Glomerular visceral epithelial cell (primary cell): ENCODE data around the gene HDGFL2.

Experiments used
- DNase-seq: peaks from one replicate; pipeline ENCODE4 v3.0.0-alpha.2; 2016; ENCODE audit errors: extremely low spot score

HDGFL2 gene

GRCh38 chr19:4472174-4472974 is at the start of gene HDGFL2:
HDGFL2 (plus strand) TSS chr19:4472297; CDS start chr19:4472351, 54 bp downstream.
- no peak for DNase-seq

GRCh38 chr19:4423416-4424126 is 48.5 kb upstream of the HDGFL2 start:
- no peak for DNase-seq

GRCh38 chr19:4425537-4425936 is 46.6 kb upstream of the HDGFL2 start:
- DNase-seq = no peak

- no peak for DNase-seq
Measured at GRCh38 chr19:4428326-4428975, 43.6 kb upstream of the HDGFL2 start.

GRCh38 chr19:4429256-4429655 is 42.8 kb upstream of the HDGFL2 start:
- DNase-seq = no peak

- no peak for DNase-seq
Measured at GRCh38 chr19:4429771-4430171, 42.3 kb upstream of the HDGFL2 start.

GRCh38 chr19:4430760-4431159 is 41.3 kb upstream of the HDGFL2 start:
- no peak for DNase-seq

GRCh38 chr19:4431296-4431695 is 40.8 kb upstream of the HDGFL2 start:
- no peak for DNase-seq

- no peak for DNase-seq
Measured at GRCh38 chr19:4431808-4432674, 40.1 kb upstream of the HDGFL2 start.

- no peak for DNase-seq
Measured at GRCh38 chr19:4432918-4433506, 39.1 kb upstream of the HDGFL2 start.

GRCh38 chr19:4434391-4434790 is 37.7 kb upstream of the HDGFL2 start:
- no peak for DNase-seq

- DNase-seq = no peak
Measured at GRCh38 chr19:4436231-4436630, 35.9 kb upstream of the HDGFL2 start.

GRCh38 chr19:4437103-4437502 is 35.0 kb upstream of the HDGFL2 start:
- no peak for DNase-seq

GRCh38 chr19:4439243-4439642 is 32.9 kb upstream of the HDGFL2 start:
- DNase-seq = no peak

GRCh38 chr19:4441994-4442818 is 29.9 kb upstream of the HDGFL2 start:
- DNase-seq = no peak

- no peak for DNase-seq
Measured at GRCh38 chr19:4442819-4443146, 29.3 kb upstream of the HDGFL2 start.

GRCh38 chr19:4443188-4443587 is 28.9 kb upstream of the HDGFL2 start:
- no peak for DNase-seq

GRCh38 chr19:4443966-4444764 is 27.9 kb upstream of the HDGFL2 start:
- no peak for DNase-seq
